ENCODE data around the gene ROR2.

- TF ChIP-seq POLR2A (IDR thresholded peaks at IDR 0.05; ENCODE audit: low read depth, low read length) (no peak), TAF1 (IDR thresholded peaks at IDR 0.05; ENCODE audit: low read depth, low read length) (no peak), POLR2AphosphoS5 (IDR thresholded peaks at IDR 0.05; ENCODE audit: low read depth, low read length) (no peak), POU2F2 (IDR thresholded peaks at IDR 0.05; ENCODE audit: low read depth, low read length) (no peak), PAX5 (IDR thresholded peaks at IDR 0.05; ENCODE audit: insufficient read depth, low read length, severe bottlenecking) (no peak), SPI1 (IDR thresholded peaks at IDR 0.05; ENCODE audit: low read depth, low read length) (no peak)
Measured at GRCh38 chr9:91896097-91896496, 53.9 kb downstream of the ROR2 start.
